Measurements from ENCODE around the gene SCD5.

Gene SCD5

GRCh38 chr4:82758701-82759685, 39.6 kb downstream of the SCD5 start:
- DNase-seq, result no peak

- DNase-seq, result no peak
Observed at GRCh38 chr4:82756061-82756460, 42.5 kb downstream of the SCD5 start.

GRCh38 chr4:82755650-82756049, 42.9 kb downstream of the SCD5 start:
- DNase-seq, result no peak

- no peak for DNase-seq
Observed at GRCh38 chr4:82754513-82755165, 44.0 kb downstream of the SCD5 start.

GRCh38 chr4:82753725-82754410, 44.7 kb downstream of the SCD5 start:
- no peak for DNase-seq

GRCh38 chr4:82753238-82753637, 45.4 kb downstream of the SCD5 start:
- DNase-seq, result no peak

- DNase-seq, result no peak
Observed at GRCh38 chr4:82748810-82749470, 49.7 kb downstream of the SCD5 start.

GRCh38 chr4:82747686-82748575, 50.7 kb downstream of the SCD5 start:
- no peak for DNase-seq

- DNase-seq, result no peak
Observed at GRCh38 chr4:82746705-82747574, 51.7 kb downstream of the SCD5 start.

GRCh38 chr4:82745173-82745842, 53.3 kb downstream of the SCD5 start:
- DNase-seq, result no peak

GRCh38 chr4:82744284-82744968, 54.2 kb downstream of the SCD5 start:
- no peak for DNase-seq

- DNase-seq, result no peak
Observed at GRCh38 chr4:82741188-82741587, 57.4 kb downstream of the SCD5 start.

- DNase-seq, result peak; percentile 55
Observed at GRCh38 chr4:82739287-82740190, 59.1 kb downstream of the SCD5 start.

GRCh38 chr4:82737354-82737753, 61.2 kb downstream of the SCD5 start:
- no peak for DNase-seq

GRCh38 chr4:82733636-82734035, 65.0 kb downstream of the SCD5 start:
- no peak for DNase-seq

GRCh38 chr4:82728301-82728700, 70.3 kb downstream of the SCD5 start:
- no peak for DNase-seq

- no peak for DNase-seq
Observed at GRCh38 chr4:82726596-82726995, 72.0 kb downstream of the SCD5 start.

- DNase-seq, result peak; percentile 11
Observed at GRCh38 chr4:82721819-82722423, 76.7 kb downstream of the SCD5 start.

All from NCI-H2029 (cell line).